Activated naive CD8-positive, alpha-beta T cell treated with anti-CD3 and anti-CD28 coated beads, Interleukin-2, amount 10 ng/mL, durations not matched to agents 7 days and 5 days (primary cell): ENCODE data around the gene WFS1. TPM values are rescaled to one million over a fixed set of nuclear protein-coding genes. Genes with fewer than 3 reads are reported as not detected.

Experiments used
- ATAC-seq: fragments of 150-1000 bp; cut with Tn5 transposase; one replicate; pipeline ENCODE4 v1.10.0; 2021; ENCODE audit warnings: low read depth, moderate library complexity
- POLR2A ChIA-PET: fragments of 350-600 bp; sonication (Branson Sonifier 250); formaldehyde crosslinking; loops from one replicate; lab custom pipeline; 2021; ENCODE audit warnings: antibody characterized with exemption; lab: Charles Lee
- DNase-seq: peaks from one replicate; pipeline ENCODE4 v3.0.0; 2021
- H3K27ac Mint-ChIP-seq: one replicate; pipeline ENCODE4 v1.8.0; 2022; ENCODE audit warnings: mild to moderate bottlenecking, mixed read lengths
- H3K27me3 Mint-ChIP-seq: one replicate; pipeline ENCODE4 v1.8.0; 2022; ENCODE audit warnings: mild to moderate bottlenecking, moderate library complexity, mixed read lengths
- H3K36me3 Mint-ChIP-seq: one replicate; pipeline ENCODE4 v1.8.0; 2021; ENCODE audit warnings: mild to moderate bottlenecking, mixed read lengths
- H3K4me1 Mint-ChIP-seq: one replicate; pipeline ENCODE4 v1.8.0; 2021; ENCODE audit warnings: mixed read lengths
- H3K4me3 Mint-ChIP-seq: one replicate; pipeline ENCODE4 v1.8.0; 2022; ENCODE audit warnings: mild to moderate bottlenecking, moderate library complexity, mixed read lengths
- H3K9me3 Mint-ChIP-seq: one replicate; pipeline ENCODE4 v1.8.0; 2021; ENCODE audit warnings: mixed read lengths
- total RNA-seq, 2 experiments: library from RNA; stranded (reverse); gene quantifications; one replicate each; pipeline ENCODE4 v1.2.3, GENCODE V29; 2021

WFS1 gene
- total RNA-seq, 2 experiments from 2014 or later: 2.3 to 2.4 TPM

- Mint-ChIP-seq H3K27me3 (peaks cover 6% of the 10 kb centered on the region), H3K4me3 (no peak overlapping the region), H3K9me3 (no peaks in the 10 kb centered on the region), H3K36me3 (no peaks in the 10 kb centered on the region), H3K27ac (no peak overlapping the region), H3K4me1 (no peaks in the 10 kb centered on the region)
- no peak for ATAC-seq
- POLR2A ChIA-PET: no interaction called here
- DNase-seq: no peak
These were observed 77.9 kb downstream of the WFS1 start for GRCh38 chr4:6347511-6348045.

DNA sequence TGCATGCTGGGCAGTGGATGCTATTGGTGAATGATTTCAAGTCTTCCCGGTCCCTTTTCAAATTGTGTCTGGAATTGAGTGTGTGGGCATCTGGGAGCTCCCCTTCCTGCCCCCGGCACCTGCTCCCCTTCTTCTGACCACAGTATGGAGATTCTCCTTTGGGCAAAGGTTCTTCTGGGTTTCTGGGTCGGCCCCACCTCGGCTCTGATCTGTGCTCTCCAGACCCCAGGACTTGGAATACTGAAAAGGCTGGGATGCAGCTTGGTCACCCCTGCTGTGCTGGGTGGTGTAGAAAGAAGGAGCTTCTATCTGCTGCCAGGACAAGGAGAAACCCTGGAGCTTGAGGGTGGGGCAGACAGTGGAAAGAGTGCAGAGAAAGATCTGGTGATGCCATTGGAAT lies 78.8 kb downstream of the WFS1 start:
- POLR2A ChIA-PET: no interaction called here
- no peaks in the 10 kb centered on the region for H3K9me3 Mint-ChIP-seq
- H3K27ac Mint-ChIP-seq: no peak overlapping the region
- ATAC-seq (no peak), DNase-seq (no peak)
- no peaks in the 10 kb centered on the region for H3K36me3 Mint-ChIP-seq
- H3K27me3 Mint-ChIP-seq: peaks cover 3% of the 10 kb centered on the region
- no peaks in the 10 kb centered on the region for H3K4me1 Mint-ChIP-seq
- H3K4me3 Mint-ChIP-seq: no peak overlapping the region

- Mint-ChIP-seq H3K27ac (no peak overlapping the region), H3K9me3 (no peaks in the 10 kb centered on the region), H3K36me3 (no peaks in the 10 kb centered on the region), H3K27me3 (peaks cover 3% of the 10 kb centered on the region), H3K4me3 (no peak overlapping the region), H3K4me1 (no peaks in the 10 kb centered on the region)
- DNase-seq: no peak
- POLR2A ChIA-PET: no interaction called here
- ATAC-seq: no peak
These were observed 80.4 kb downstream of the WFS1 start for GRCh38 chr4:6349896-6350603.

- POLR2A ChIA-PET: no interaction called here
- no peak for ATAC-seq
- H3K36me3 Mint-ChIP-seq: no peaks in the 10 kb centered on the region
These were observed 81.0 kb downstream of the WFS1 start for GRCh38 chr4:6350646-6351045.

DNA sequence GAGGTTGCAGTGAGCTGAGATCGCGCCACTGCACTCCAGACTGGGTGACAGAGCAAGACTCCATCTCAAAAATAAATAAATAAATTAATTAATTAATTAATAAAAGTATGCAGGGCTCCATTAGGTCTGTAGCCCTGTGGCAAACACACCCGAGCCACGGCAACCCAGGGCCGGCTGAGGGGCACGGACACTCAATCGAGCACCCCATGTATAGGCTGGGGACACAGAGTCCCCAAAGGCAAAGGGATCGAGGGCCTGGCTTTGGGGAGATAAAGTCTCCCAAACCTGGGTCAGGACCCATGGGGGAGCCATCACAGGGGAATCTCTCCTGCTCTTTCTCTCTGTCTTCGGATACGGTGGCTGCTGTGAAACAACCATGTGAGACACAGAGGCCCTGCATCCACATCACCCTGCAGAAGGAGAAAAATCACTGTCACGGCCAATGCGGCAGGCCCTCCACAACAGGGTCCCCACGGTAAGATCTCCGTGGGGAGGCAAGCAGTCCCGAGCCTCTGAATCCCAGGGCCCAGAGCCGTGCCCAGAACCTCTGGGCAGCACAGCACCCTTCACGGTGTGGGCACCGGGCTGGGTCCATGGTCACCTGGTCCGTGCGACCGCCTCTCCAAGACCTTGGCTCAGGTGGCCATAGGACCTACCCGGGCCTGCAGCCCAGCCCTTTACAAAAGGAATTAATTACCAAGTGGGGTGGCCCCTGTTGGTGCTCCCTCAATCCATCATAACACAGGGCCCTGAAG lies 81.8 kb downstream of the WFS1 start:
- Mint-ChIP-seq H3K9me3 (no peaks in the 10 kb centered on the region), H3K4me1 (no peaks in the 10 kb centered on the region), H3K36me3 (no peaks in the 10 kb centered on the region), H3K4me3 (no peak overlapping the region), H3K27ac (no peak overlapping the region), H3K27me3 (peaks cover 5% of the 10 kb centered on the region)
- POLR2A ChIA-PET: no interaction called here
- DNase-seq: no peak
- ATAC-seq: no peak

More at GRCh38 chr4:6350646-6351045, 81.0 kb downstream of the WFS1 start:
- H3K27me3 Mint-ChIP-seq: peaks cover 3% of the 10 kb centered on the region
- no peak overlapping the region for H3K27ac Mint-ChIP-seq
- no peak overlapping the region for H3K4me3 Mint-ChIP-seq
- no peaks in the 10 kb centered on the region for H3K4me1 Mint-ChIP-seq
- H3K9me3 Mint-ChIP-seq: no peaks in the 10 kb centered on the region
- DNase-seq: no peak

GRCh38 chr4:6352031-6352692 lies 82.5 kb downstream of the WFS1 start:
- Mint-ChIP-seq H3K4me1 (no peaks in the 10 kb centered on the region), H3K27ac (no peak overlapping the region), H3K4me3 (no peak overlapping the region), H3K27me3 (peaks cover 5% of the 10 kb centered on the region), H3K36me3 (no peaks in the 10 kb centered on the region), H3K9me3 (no peaks in the 10 kb centered on the region)
- DNase-seq (no peak), ATAC-seq (no peak)
- POLR2A ChIA-PET: no interaction called here

Other genes starting within 250 kb of the WFS1 start
- gene JAKMIP1, start 69.3 kb upstream of the WFS1 start, total RNA-seq: 1 to 10 TPM; 5.3 to 5.9 TPM
- gene PPP2R2C, start 202.8 kb downstream of the WFS1 start, total RNA-seq: not detected